HepG2 (cell line): ENCODE measurements around the gene MAPKAPK3. TPM values are rescaled to one million over a fixed set of nuclear protein-coding genes. Genes with fewer than 3 reads are reported as not detected.

Experiments used
- AKAP8 ChIP-seq: sonication (generic); formaldehyde crosslinking; IDR thresholded peaks from 2 replicates; pipeline ENCODE4 v1.5.1; 2020; ENCODE audit warnings: mild to moderate bottlenecking, missing genetic modification reagents
- IKZF4 ChIP-seq: sonication (generic); formaldehyde crosslinking; IDR thresholded peaks from 2 replicates; pipeline ENCODE4 v1.5.1; 2020; ENCODE audit warnings: borderline replicate concordance, mild to moderate bottlenecking, low read depth, missing genetic modification reagents; ENCODE audit errors: not compliant biosample characterization
- NR2F2 ChIP-seq: IDR thresholded peaks from 2 replicates; pipeline ENCODE4 v1.6.1; 2012; ENCODE audit warnings: low read depth, inconsistent platforms, borderline replicate concordance
- PPARG ChIP-seq: conservative IDR thresholded peaks from 2 replicates; pipeline ENCODE4 v1.6.1; 2016; ENCODE audit warnings: missing biosample characterization, missing genetic modification reagents
- RAD51 ChIP-seq: fragments of 450-650 bp; IDR thresholded peaks from 2 replicates; pipeline ENCODE4 v1.6.1; 2016; ENCODE audit warnings: borderline replicate concordance
- RARG ChIP-seq: sonication (generic); formaldehyde crosslinking; IDR thresholded peaks from 2 replicates; pipeline ENCODE4 v1.4.0; 2020; ENCODE audit warnings: low read depth, mild to moderate bottlenecking, missing genetic modification reagents
- SAP130 ChIP-seq: IDR thresholded peaks from 2 replicates; pipeline ENCODE4 v1.6.1; 2016; ENCODE audit warnings: low read depth
- SMYD3 ChIP-seq: sonication (generic); formaldehyde crosslinking; IDR thresholded peaks from 2 replicates; pipeline ENCODE4 v1.8.1; 2023; ENCODE audit warnings: mild to moderate bottlenecking, missing genetic modification reagents
- YEATS4 ChIP-seq: sonication (generic); formaldehyde crosslinking; IDR thresholded peaks from 2 replicates; pipeline ENCODE4 v1.4.0; 2020; ENCODE audit warnings: missing genetic modification reagents, borderline replicate concordance
- ZFP82 ChIP-seq: sonication (generic); formaldehyde crosslinking; IDR thresholded peaks from 2 replicates; pipeline ENCODE4 v1.5.1; 2020; ENCODE audit warnings: mild to moderate bottlenecking, missing genetic modification reagents, borderline replicate concordance
- ZFYVE20 ChIP-seq: sonication (generic); formaldehyde crosslinking; IDR thresholded peaks from 2 replicates; pipeline ENCODE4 v1.8.0; 2023; ENCODE audit warnings: low read depth, mild to moderate bottlenecking, moderate library complexity, missing genetic modification reagents, borderline replicate concordance
- ZNF24 ChIP-seq: fragments of 450-650 bp; IDR thresholded peaks from 2 replicates; pipeline ENCODE4 v1.6.1; 2017; ENCODE audit warnings: antibody characterized with exemption, mild to moderate bottlenecking
- ZNF414 ChIP-seq: sonication (generic); formaldehyde crosslinking; IDR thresholded peaks from 2 replicates; pipeline ENCODE4 v1.5.0; 2020; ENCODE audit warnings: missing genetic modification reagents
- polyA plus RNA-seq, 8 experiments: library from polyadenylated mRNA; depleted of rRNA in 3 of 8; stranded (reverse) in 7 of 8; unstranded in 1 of 8; fragments of >200 nt; fragmentation: Illumina TruSeq in 4 of 8; extraction: Trizol in 4 of 8; gene quantifications; 2 replicates each; pipeline versions ENCODE4 v1.2.1 to v1.2.3, GENCODE V29; 2011 to 2016; ENCODE audit warnings: low read depth in 4 of 8, missing spikeins in 1 of 8, mixed read lengths in 1 of 8; ENCODE audit not compliant: insufficient read depth in 1 of 8
- total RNA-seq, 5 experiments: library from RNA; depleted of rRNA; stranded (reverse); fragments of >200 nt; fragmentation: Illumina TruSeq; extraction: Trizol; gene quantifications; 2 replicates each; pipeline ENCODE4 v1.2.3, GENCODE V29; 2016; ENCODE audit warnings: low read depth in 1 of 5
- TF ChIP-seq, protein P1 (sequence below): sonication (generic); formaldehyde crosslinking; IDR thresholded peaks from 2 replicates; pipeline ENCODE4 v1.4.0; 2020; ENCODE audit warnings: missing genetic modification reagents, borderline replicate concordance
- TF ChIP-seq, protein P2 (sequence below): sonication (generic); formaldehyde crosslinking; IDR thresholded peaks from 2 replicates; pipeline ENCODE4 v1.8.0; 2022; ENCODE audit warnings: missing genetic modification reagents, mild to moderate bottlenecking, moderate library complexity, borderline replicate concordance
- TF ChIP-seq, protein P3 (sequence below): sonication (generic); formaldehyde crosslinking; IDR thresholded peaks from 2 replicates; pipeline ENCODE4 v1.5.0; 2020; ENCODE audit warnings: missing genetic modification reagents
- TF ChIP-seq, protein P4 (sequence below): sonication (generic); formaldehyde crosslinking; IDR thresholded peaks from 2 replicates; pipeline ENCODE4 v1.8.1; 2023; ENCODE audit warnings: mild to moderate bottlenecking, missing genetic modification reagents, borderline replicate concordance
- TF ChIP-seq, protein P5 (sequence below): sonication (generic); formaldehyde crosslinking; IDR thresholded peaks from 2 replicates; pipeline ENCODE4 v1.4.0; 2020; ENCODE audit warnings: missing genetic modification reagents, borderline replicate concordance

The MAPKAPK3 gene
- total and polyA plus RNA-seq, 2 of the 13 experiments (the other 11 are each of a cell fraction or from before 2014, with no cell fraction given) = 39.9 to 41.2 TPM

DNA sequence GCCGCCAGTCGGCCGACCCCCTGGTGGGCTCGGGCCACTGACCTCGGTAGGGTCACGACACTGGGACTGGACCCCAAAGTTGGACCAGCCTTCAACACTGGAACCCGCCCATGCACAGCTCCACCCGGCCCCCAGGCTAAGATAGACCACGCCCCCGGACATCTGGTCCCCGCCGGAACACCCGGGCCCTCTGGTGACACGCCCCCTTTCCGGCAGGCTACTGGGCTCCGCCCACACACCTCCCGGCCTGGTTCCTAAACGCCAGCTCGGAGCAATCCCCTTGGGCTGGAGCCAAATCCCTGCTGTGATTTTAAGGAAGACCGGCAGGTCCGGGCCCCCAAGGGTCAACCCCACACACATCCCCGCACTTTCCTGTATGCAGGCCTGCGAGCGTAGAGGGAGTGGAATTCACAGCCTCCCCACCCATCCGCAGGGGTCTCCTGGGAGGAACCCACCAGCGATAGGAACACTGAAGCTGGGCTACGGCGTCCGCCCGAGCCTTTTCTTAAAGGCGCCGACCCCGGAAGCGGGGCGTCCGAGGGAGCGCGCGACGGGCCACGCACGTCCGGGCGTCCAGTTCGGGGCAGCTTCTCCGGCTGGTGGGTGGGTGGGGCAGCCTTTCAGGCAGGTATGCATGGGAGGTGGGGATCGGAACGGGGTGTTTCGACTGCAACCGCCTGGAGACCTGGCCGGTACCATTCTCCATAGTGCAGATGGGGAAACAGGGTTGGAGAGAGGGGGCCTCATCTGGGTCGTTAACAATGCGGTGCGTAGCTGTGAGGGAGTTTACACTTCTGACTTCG lies 47.8 kb upstream of the MAPKAPK3 start, which contains the start of gene HEMK1 (continued):
- TF ChIP-seq, protein P1, sequence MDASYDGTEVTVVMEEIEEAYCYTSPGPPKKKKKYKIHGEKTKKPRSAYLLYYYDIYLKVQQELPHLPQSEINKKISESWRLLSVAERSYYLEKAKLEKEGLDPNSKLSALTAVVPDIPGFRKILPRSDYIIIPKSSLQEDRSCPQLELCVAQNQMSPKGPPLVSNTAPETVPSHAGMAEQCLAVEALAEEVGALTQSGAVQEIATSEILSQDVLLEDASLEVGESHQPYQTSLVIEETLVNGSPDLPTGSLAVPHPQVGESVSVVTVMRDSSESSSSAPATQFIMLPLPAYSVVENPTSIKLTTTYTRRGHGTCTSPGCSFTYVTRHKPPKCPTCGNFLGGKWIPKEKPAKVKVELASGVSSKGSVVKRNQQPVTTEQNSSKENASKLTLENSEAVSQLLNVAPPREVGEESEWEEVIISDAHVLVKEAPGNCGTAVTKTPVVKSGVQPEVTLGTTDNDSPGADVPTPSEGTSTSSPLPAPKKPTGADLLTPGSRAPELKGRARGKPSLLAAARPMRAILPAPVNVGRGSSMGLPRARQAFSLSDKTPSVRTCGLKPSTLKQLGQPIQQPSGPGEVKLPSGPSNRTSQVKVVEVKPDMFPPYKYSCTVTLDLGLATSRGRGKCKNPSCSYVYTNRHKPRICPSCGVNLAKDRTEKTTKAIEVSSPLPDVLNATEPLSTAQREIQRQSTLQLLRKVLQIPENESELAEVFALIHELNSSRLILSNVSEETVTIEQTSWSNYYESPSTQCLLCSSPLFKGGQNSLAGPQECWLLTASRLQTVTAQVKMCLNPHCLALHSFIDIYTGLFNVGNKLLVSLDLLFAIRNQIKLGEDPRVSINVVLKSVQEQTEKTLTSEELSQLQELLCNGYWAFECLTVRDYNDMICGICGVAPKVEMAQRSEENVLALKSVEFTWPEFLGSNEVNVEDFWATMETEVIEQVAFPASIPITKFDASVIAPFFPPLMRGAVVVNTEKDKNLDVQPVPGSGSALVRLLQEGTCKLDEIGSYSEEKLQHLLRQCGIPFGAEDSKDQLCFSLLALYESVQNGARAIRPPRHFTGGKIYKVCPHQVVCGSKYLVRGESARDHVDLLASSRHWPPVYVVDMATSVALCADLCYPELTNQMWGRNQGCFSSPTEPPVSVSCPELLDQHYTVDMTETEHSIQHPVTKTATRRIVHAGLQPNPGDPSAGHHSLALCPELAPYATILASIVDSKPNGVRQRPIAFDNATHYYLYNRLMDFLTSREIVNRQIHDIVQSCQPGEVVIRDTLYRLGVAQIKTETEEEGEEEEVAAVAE (CRISPR knock-in tag) = peak; percentile 75; the same call in 1 of the 2 replicates
- TF ChIP-seq ZNF24 (no peak), SAP130 (CRISPR knock-in tag) (peak; percentile 89), IKZF4 (CRISPR knock-in tag) (no peak), ZFYVE20 (CRISPR knock-in tag) (no peak), SMYD3 (CRISPR knock-in tag) (no peak), RARG (no peak), NR2F2 (peak; percentile 52; the same call in 1 of the 2 replicates), PPARG (CRISPR knock-in tag) (0 out of 2 replicates have a peak, but pooled peaks have one; percentile 17), ZFP82 (CRISPR knock-in tag) (peak; percentile 92), AKAP8 (0 out of 2 replicates have a peak, but pooled peaks have one; percentile 34), YEATS4 (peak; percentile 98), ZNF414 (peak; percentile 88), RAD51 (no peak)
- TF ChIP-seq, protein P2, sequence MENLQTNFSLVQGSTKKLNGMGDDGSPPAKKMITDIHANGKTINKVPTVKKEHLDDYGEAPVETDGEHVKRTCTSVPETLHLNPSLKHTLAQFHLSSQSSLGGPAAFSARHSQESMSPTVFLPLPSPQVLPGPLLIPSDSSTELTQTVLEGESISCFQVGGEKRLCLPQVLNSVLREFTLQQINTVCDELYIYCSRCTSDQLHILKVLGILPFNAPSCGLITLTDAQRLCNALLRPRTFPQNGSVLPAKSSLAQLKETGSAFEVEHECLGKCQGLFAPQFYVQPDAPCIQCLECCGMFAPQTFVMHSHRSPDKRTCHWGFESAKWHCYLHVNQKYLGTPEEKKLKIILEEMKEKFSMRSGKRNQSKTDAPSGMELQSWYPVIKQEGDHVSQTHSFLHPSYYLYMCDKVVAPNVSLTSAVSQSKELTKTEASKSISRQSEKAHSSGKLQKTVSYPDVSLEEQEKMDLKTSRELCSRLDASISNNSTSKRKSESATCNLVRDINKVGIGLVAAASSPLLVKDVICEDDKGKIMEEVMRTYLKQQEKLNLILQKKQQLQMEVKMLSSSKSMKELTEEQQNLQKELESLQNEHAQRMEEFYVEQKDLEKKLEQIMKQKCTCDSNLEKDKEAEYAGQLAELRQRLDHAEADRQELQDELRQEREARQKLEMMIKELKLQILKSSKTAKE = no peak
- TF ChIP-seq, protein P3, sequence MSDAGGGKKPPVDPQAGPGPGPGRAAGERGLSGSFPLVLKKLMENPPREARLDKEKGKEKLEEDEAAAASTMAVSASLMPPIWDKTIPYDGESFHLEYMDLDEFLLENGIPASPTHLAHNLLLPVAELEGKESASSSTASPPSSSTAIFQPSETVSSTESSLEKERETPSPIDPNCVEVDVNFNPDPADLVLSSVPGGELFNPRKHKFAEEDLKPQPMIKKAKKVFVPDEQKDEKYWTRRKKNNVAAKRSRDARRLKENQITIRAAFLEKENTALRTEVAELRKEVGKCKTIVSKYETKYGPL = no peak
- TF ChIP-seq, protein P4, sequence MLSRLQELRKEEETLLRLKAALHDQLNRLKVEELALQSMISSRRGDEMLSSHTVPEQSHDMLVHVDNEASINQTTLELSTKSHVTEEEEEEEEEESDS (CRISPR knock-in tag) = 0 out of 2 replicates have a peak, but pooled peaks have one; percentile 15
- TF ChIP-seq, protein P5, sequence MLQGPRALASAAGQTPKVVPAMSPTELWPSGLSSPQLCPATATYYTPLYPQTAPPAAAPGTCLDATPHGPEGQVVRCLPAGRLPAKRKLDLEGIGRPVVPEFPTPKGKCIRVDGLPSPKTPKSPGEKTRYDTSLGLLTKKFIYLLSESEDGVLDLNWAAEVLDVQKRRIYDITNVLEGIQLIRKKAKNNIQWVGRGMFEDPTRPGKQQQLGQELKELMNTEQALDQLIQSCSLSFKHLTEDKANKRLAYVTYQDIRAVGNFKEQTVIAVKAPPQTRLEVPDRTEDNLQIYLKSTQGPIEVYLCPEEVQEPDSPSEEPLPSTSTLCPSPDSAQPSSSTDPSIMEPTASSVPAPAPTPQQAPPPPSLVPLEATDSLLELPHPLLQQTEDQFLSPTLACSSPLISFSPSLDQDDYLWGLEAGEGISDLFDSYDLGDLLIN (CRISPR knock-in tag) = 0 out of 2 replicates have a peak, but pooled peaks have one; percentile 6
